ENCODE measurements around the gene TMEM109. TPM values are rescaled to one million over a fixed set of nuclear protein-coding genes. Genes with fewer than 3 reads are reported as not detected.

Gene TMEM109
- total and polyA plus RNA-seq, 2 of the 4 experiments (the other 2 are of a cell fraction): 15.1 to 69.7 TPM

DNA sequence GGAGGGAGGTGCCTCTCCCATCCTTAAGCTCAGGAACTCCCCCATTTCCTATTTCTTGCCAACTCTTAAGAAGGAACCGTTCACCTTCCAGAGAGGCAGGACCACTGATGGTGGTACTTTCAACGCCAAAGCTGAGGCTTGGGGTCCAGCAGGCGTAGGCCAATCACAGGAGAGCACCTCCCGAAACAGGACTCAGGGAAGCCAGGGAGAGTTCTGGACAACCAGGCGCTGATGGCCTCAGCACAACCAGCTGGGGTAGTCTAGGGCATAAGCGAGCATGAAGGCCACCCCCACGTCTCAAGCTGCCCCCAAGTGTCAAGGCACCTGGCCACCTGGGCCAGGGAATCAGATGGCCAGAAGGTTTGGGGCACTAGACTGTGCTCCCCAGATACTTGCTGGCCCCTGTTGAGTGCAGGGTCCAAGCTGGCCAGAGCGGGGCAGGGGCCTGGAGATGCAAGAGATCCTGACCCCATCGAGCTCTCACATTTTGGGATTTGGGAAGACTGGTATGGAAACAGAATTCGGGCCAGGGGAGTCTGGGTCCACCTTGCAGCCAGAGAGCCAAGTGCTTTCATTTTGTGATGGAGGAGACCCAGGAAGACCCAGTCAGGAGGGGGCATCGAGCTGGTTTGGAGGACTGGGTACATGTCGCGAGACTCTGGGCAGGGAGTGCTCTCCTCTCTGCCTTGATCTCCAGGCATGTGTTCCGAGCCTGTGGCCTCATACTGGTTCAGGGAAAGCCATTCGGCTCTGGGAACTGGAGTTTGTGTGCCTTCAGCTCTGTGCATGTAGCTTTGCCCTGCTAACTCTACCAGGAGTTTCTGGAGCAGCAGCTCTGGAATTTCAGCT, 58.4 kb downstream of the TMEM109 start:
- Histone ChIP-seq H2BK20ac (ENCODE audit: low read depth, low read length) (no peak overlapping the region), H4K91ac (ENCODE audit: insufficient read depth, low read depth, low read length) (no peak overlapping the region), H4K8ac (ENCODE audit: low read depth in 2 of 2, low read length in 2 of 2) (no peak overlapping the region), H2AFZ (replicated peaks; ENCODE audit: low read length, poor library complexity) (no peak overlapping the region), H3K4me3 (ENCODE audit: insufficient read depth, low read depth, low read length) (no peak overlapping the region), H3K4ac (ENCODE audit: low read depth, low read length) (no peak overlapping the region), H3K56ac (ENCODE audit: extremely low read depth, insufficient read depth, low read length) (no peak overlapping the region), H3K27me3 (ENCODE audit: control insufficient read depth, insufficient read depth, low read length) (peaks cover 37% of the 10 kb centered on the region), H3K36me3 (ENCODE audit: control insufficient read depth, insufficient read depth, low read length) (no peaks in the 10 kb centered on the region), H3K79me1 (ENCODE audit: low read depth in 1 of 2, low read length in 2 of 2) (no peaks in the 10 kb centered on the region), H3K23ac (ENCODE audit: low read depth, low read length) (no peak overlapping the region), H3K4me1 (ENCODE audit: control insufficient read depth, insufficient read depth, low read length) (no peaks in the 10 kb centered on the region; the same call in 1 of the 2 replicates), H3K27ac (ENCODE audit: insufficient read depth, low read length) (no peak overlapping the region), H2BK15ac (ENCODE audit: low read depth, low read length) (no peak overlapping the region), H4K5ac (ENCODE audit: low read depth, low read length) (no peak overlapping the region), H4K20me1 (ENCODE audit: insufficient read depth, low read length) (no peaks in the 10 kb centered on the region), H2BK120ac (ENCODE audit: low read depth, low read length) (no peak overlapping the region), H3K9me1 (ENCODE audit: insufficient read depth, low read length) (no peaks in the 10 kb centered on the region; the same call in 1 of the 2 replicates), H2BK5ac (ENCODE audit: low read depth, low read length, poor library complexity, severe bottlenecking) (no peak overlapping the region), H2AK5ac (ENCODE audit: low read depth, low read length) (no peak overlapping the region), H3K9me3 (ENCODE audit: control insufficient read depth, insufficient read depth, low read length) (no peaks in the 10 kb centered on the region), H2AK9ac (replicated peaks; ENCODE audit: low read depth, low read length, poor library complexity) (no peak overlapping the region), H3K9ac (ENCODE audit: low read depth, low read length) (no peak overlapping the region), H3K14ac (replicated peaks; ENCODE audit: low read depth, low read length) (no peak overlapping the region), H3K18ac (ENCODE audit: low read depth, low read length) (no peak overlapping the region), H3K4me2 (ENCODE audit: low read depth, low read length) (no peak overlapping the region)
- no TSS peak for BruUV-seq (replicated peaks)
- intact Hi-C loops (cut with micrococcal nuclease): no loop called here
- WGBS, 2 experiments (ENCODE audit: extremely low coverage in 2 of 2, insufficient read length in 1 of 2): 56% methylated on average over 8 of the region's 15 CpGs; no CpG with 5 or more reads in 1 of the 2 experiments
- in situ Hi-C loops (cut with MboI; ENCODE audit: low sequenced_read_pairs): no loop called here
- CTCF ChIA-PET: no interaction called here
- DNase-seq (no peak), ATAC-seq (ENCODE audit: low read depth) (no peak)
- no peak for TF ChIP-seq CEBPB (IDR thresholded peaks at IDR 0.05; ENCODE audit: low read depth, low read length)
- TF ChIP-seq, protein P1, sequence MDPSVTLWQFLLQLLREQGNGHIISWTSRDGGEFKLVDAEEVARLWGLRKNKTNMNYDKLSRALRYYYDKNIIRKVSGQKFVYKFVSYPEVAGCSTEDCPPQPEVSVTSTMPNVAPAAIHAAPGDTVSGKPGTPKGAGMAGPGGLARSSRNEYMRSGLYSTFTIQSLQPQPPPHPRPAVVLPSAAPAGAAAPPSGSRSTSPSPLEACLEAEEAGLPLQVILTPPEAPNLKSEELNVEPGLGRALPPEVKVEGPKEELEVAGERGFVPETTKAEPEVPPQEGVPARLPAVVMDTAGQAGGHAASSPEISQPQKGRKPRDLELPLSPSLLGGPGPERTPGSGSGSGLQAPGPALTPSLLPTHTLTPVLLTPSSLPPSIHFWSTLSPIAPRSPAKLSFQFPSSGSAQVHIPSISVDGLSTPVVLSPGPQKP (IDR thresholded peaks at IDR 0.05; ENCODE audit: borderline replicate concordance, low read depth, low read length): no peak
- TF ChIP-seq, protein P2, sequence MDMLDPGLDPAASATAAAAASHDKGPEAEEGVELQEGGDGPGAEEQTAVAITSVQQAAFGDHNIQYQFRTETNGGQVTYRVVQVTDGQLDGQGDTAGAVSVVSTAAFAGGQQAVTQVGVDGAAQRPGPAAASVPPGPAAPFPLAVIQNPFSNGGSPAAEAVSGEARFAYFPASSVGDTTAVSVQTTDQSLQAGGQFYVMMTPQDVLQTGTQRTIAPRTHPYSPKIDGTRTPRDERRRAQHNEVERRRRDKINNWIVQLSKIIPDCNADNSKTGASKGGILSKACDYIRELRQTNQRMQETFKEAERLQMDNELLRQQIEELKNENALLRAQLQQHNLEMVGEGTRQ (IDR thresholded peaks at IDR 0.05; ENCODE audit: low read depth, low read length): no peak
- TF ChIP-seq MAFK (IDR thresholded peaks at IDR 0.05; ENCODE audit: low read depth, low read length): no peak
- TF ChIP-seq MXI1 (IDR thresholded peaks at IDR 0.05; ENCODE audit: borderline replicate concordance, low read depth, low read length): no peak
- no peak for TF ChIP-seq NFE2L2 (IDR thresholded peaks at IDR 0.05; ENCODE audit: low read depth, low read length)
- POLR2A ChIA-PET (ENCODE audit: unreplicated experiment): no interaction called here
- dilution Hi-C loops (cut with HindIII; ENCODE audit: low sequenced_read_pairs, unreplicated experiment): no loop called here

Other genes starting within 250 kb of the TMEM109 start
- gene MS4A8, start 214.5 kb upstream of the TMEM109 start, total RNA-seq (2012; rRNA removed): not detected in 2 replicates
- not detected in 2 replicates for gene MS4A8, start 214.5 kb upstream of the TMEM109 start, polyA plus RNA-seq (2012; rRNA removed)
- not detected in 2 replicates for gene MS4A18, start 189.4 kb upstream of the TMEM109 start, total RNA-seq (2012; rRNA removed)
- not detected in 2 replicates for gene MS4A18, start 189.4 kb upstream of the TMEM109 start, polyA plus RNA-seq (2012; rRNA removed)
- not detected in 2 replicates for gene MS4A15, start 157.3 kb upstream of the TMEM109 start, total RNA-seq (2012; rRNA removed)
- not detected in 2 replicates for gene MS4A15, start 157.3 kb upstream of the TMEM109 start, polyA plus RNA-seq (2012; rRNA removed)
- not detected in 2 replicates for gene MS4A10, start 128.8 kb upstream of the TMEM109 start, total RNA-seq (2012; rRNA removed)
- not detected in 2 replicates for gene MS4A10, start 128.8 kb upstream of the TMEM109 start, polyA plus RNA-seq (2012; rRNA removed)
- gene CCDC86, start 72.0 kb upstream of the TMEM109 start, total RNA-seq (2012; rRNA removed): 9.5 and 10.3 TPM in 2 replicates
- gene CCDC86, start 72.0 kb upstream of the TMEM109 start, polyA plus RNA-seq (2012; rRNA removed): 34.0 and 38.7 TPM in 2 replicates
- under 0.01 TPM in 2 replicates for gene PTGDR2, start 58.2 kb upstream of the TMEM109 start, total RNA-seq (2012; rRNA removed)
- gene PTGDR2, start 58.2 kb upstream of the TMEM109 start, polyA plus RNA-seq (2012; rRNA removed): 0.09 and 0.12 TPM in 2 replicates
- gene ZP1, start 46.6 kb upstream of the TMEM109 start, total RNA-seq (2012; rRNA removed): 0.18 and 0.28 TPM in 2 replicates
- gene ZP1, start 46.6 kb upstream of the TMEM109 start, polyA plus RNA-seq (2012; rRNA removed): 1.2 and 1.6 TPM in 2 replicates
- 29.7 and 29.8 TPM in 2 replicates for gene PRPF19, start 7.6 kb upstream of the TMEM109 start, total RNA-seq (2012; rRNA removed)
- gene PRPF19, start 7.6 kb upstream of the TMEM109 start, polyA plus RNA-seq (2012; rRNA removed): 48.5 and 50.4 TPM in 2 replicates
- 7.7 and 8.3 TPM in 2 replicates for gene TMEM132A, start 10.3 kb downstream of the TMEM109 start, total RNA-seq (2012; rRNA removed)
- 64.2 and 74.8 TPM in 2 replicates for gene TMEM132A, start 10.3 kb downstream of the TMEM109 start, polyA plus RNA-seq (2012; rRNA removed)
- 1.9 and 3.2 TPM in 2 replicates for gene SLC15A3, start 38.0 kb downstream of the TMEM109 start, total RNA-seq (2012; rRNA removed)
- gene SLC15A3, start 38.0 kb downstream of the TMEM109 start, polyA plus RNA-seq (2012; rRNA removed): 4.4 and 5.2 TPM in 2 replicates
- gene CD6, start 57.5 kb downstream of the TMEM109 start, total RNA-seq (2012; rRNA removed): not detected in 2 replicates
- not detected in 2 replicates for gene CD6, start 57.5 kb downstream of the TMEM109 start, polyA plus RNA-seq (2012; rRNA removed)
- not detected in 2 replicates for gene CD5, start 188.3 kb downstream of the TMEM109 start, total RNA-seq (2012; rRNA removed)
- gene CD5, start 188.3 kb downstream of the TMEM109 start, polyA plus RNA-seq (2012; rRNA removed): not detected in 2 replicates
- 3.2 and 3.6 TPM in 2 replicates for gene VPS37C, start 247.3 kb downstream of the TMEM109 start, total RNA-seq (2012; rRNA removed)
- gene VPS37C, start 247.3 kb downstream of the TMEM109 start, polyA plus RNA-seq (2012; rRNA removed): 13.2 and 14.1 TPM in 2 replicates